CD4-positive, alpha-beta T cell treated with Interleukin-21 for 1 hour (primary cell): ENCODE measurements around the gene SRGAP2.
"Not testable (repeated sequence)": the region's sequence is repeated elsewhere in the genome, so short reads cannot be mapped to it uniquely, and the experiment has no call there.

ENCODE experiments used
- DNase-seq: peaks from one replicate; pipeline ENCODE4 v3.0.0-alpha.2; 2020

Gene SRGAP2

DNA sequence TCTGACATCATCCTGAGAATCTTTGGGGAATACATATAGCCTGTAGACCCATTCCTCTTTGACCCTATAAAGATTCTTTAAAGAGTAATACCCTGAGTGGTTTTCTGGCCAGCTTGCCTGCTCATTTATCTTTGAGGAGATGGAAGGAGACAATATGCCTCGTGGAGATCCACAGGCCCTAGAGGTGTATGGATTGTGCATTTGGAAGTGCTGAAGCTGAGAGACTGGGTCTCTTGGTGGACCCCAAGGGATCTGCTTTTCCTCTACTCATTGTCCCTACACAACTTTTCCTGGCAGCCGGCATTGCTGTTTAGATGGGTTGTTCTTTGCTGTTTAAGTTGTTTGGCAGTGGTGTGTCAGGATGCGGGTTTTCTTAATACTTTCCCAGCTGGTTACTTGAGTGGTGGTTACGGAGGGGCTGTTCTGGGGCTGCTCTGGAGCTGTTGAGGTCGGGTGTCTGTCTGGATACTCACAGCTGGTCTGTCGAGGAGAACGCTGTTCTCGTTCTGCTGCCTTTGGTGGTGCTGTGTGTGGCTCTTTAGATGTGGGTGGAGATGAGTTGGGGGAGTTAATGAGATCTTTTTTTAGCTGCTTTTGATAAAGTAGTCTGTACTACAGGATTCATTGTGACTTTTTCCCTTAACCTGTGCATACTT lies 49.5 kb downstream of the SRGAP2 start:
- DNase-seq: not testable (repeated sequence)
